ENCODE measurements around the gene DENND4A.

- TF ChIP-seq EZH2phosphoT487 (IDR thresholded peaks at IDR 0.05; ENCODE audit: insufficient read depth, low read depth) (no peak), EZH2 (IDR thresholded peaks at IDR 0.05; ENCODE audit: insufficient read depth, poor library complexity, severe bottlenecking) (no peak)
Measured at GRCh38 chr15:65743637-65744252, 48.3 kb downstream of the DENND4A start.

All from GM23248 (cell line).